ENCODE results near the gene MRPS5.

MRPS5 gene

DNA sequence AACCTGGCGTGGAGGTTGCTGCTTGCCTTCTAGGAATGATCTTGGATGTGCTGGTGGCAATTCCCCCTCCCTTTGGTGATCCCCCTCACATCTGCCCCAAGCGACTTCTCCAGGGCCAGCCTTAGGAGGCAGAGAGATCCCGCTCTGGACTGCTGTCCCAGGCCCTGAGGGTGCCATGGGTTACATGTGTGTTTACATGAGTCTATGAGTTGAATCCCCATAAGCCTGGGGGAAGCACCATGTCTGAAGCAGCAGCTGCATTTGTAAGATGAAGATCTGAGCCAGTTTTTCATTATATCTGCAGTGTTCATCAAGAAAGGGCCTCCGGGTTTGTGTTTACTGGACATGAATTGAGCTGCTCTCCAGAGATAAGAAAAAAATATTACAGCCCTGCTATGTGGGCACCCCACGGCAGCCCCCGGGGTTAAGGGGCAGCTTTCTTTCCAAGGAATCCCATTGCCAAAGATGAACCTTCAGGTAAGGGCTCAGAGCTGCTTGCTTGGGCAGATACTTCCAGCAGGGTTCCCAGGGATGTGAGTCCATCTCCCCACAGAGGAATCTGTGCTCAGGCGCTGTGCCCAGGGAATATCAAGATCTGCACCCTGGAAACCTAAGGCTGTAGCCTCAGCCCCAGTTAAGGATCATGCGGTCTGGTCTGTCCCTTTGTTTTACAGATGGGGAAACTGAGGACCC is 46.0 kb downstream of the MRPS5 start:
- DNase-seq (ENCODE audit: low read depth, low spot score) = no peak
- H3K4me3 ChIP-seq (ENCODE audit: low read depth, low read length) = no peak overlapping the region
- CTCF ChIA-PET = interaction anchor here (0.6 to 5.7 kb wide), 14 partner anchors 8 to 53 kb away, joined by 3 to 58 read pairs (median 6); partner anchors contain the start of gene MAL
- TF ChIP-seq, protein P1, sequence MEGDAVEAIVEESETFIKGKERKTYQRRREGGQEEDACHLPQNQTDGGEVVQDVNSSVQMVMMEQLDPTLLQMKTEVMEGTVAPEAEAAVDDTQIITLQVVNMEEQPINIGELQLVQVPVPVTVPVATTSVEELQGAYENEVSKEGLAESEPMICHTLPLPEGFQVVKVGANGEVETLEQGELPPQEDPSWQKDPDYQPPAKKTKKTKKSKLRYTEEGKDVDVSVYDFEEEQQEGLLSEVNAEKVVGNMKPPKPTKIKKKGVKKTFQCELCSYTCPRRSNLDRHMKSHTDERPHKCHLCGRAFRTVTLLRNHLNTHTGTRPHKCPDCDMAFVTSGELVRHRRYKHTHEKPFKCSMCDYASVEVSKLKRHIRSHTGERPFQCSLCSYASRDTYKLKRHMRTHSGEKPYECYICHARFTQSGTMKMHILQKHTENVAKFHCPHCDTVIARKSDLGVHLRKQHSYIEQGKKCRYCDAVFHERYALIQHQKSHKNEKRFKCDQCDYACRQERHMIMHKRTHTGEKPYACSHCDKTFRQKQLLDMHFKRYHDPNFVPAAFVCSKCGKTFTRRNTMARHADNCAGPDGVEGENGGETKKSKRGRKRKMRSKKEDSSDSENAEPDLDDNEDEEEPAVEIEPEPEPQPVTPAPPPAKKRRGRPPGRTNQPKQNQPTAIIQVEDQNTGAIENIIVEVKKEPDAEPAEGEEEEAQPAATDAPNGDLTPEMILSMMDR (IDR thresholded peaks at IDR 0.05; ENCODE audit: insufficient read depth, low read length, missing control alignments) = no peak
- POLR2A ChIA-PET = no interaction called here

DNA sequence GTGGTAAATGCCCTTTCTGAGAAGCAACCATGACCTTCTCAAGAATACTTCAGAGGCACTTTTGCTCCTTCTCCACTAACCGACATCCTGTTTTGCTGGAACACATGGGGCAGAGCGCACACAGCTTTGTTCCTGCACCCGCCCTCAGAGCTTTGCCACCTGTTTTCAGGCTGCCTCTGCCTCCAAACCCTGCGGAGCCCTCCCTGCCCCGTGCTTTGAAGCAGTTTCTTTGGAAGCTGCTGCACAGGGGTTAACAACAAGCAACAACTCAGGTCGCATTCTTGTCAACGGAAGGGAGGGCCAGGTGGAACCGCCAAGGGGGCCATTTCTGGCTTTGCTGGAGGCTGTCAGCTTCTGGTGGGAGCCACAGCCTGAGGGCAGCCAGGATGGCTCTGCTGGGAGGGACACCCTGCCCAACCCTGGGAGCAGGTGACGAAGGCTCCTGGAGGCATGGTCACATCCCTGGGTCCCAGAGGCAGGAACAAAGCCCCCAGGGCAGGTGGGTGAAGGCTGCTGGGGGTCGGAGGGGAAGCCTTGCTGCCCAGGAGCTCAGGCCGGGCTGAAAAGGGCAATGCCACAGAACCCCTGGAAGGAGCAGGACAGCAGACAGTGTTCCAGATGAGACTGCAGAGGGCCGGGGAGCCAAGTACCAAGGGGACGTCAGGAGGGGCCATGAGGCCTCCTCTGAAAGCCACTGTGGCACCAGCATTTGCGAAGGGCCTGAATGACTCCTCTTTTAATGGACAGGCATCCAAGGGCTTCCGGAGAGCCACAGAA is 46.8 kb downstream of the MRPS5 start:
- H3K4me3 ChIP-seq (ENCODE audit: low read depth, low read length) = no peak overlapping the region
- DNase-seq (ENCODE audit: low read depth, low spot score) = no peak
- CTCF ChIA-PET = interaction anchor here (0.6 to 5.7 kb wide), 8 partner anchors 9 to 53 kb away, joined by 3 to 58 read pairs (median 5); no protein-coding TSS in a partner anchor
- TF ChIP-seq, protein P1 (IDR thresholded peaks at IDR 0.05; ENCODE audit: insufficient read depth, low read length, missing control alignments) = no peak
- POLR2A ChIA-PET = no interaction called here

DNA sequence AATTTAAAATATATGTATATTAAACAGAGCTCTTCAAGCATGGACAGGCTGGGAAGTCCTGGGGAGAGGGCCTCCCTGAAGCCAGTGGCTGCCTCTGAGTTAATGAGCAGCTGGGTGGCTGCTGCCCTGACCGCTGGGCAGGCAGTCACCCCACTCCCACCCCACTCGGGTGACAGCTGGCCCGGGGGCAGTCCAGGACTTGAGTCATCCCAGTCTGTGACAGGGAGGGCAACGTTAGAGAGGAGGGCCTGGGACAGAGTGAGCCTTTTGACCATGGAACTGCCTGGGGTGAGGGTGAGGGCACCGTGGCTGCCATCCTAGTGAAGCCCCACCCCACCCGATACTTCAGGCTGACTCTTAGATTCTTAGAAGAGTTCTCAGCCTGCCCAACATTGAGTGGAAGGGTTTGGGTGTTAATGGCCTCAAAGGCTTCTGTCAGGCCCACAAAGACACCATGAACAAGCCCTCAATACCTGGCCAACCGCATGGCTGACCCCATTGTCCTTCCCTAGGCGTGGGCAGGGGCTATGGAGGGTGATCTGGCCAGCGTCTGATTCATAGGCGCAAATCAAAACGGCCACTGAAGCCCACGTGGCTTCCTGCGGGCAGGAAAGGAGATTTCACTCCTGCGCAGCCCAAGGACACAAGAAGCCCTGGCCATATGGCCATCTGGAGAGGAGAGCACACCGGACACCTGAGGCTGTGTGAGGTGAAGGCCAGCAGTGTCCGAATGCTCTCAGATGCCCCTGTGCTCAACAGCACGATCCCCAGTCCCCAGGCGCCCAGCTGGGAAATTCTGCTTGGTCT is 47.5 kb downstream of the MRPS5 start:
- ChIA-PET CTCF (interaction anchor here (1.2 kb wide), 1 partner anchor 41 kb away, joined by 4 read pairs; no protein-coding TSS in a partner anchor), POLR2A (no interaction called here)
- no peak for DNase-seq (ENCODE audit: low read depth, low spot score)

DNA sequence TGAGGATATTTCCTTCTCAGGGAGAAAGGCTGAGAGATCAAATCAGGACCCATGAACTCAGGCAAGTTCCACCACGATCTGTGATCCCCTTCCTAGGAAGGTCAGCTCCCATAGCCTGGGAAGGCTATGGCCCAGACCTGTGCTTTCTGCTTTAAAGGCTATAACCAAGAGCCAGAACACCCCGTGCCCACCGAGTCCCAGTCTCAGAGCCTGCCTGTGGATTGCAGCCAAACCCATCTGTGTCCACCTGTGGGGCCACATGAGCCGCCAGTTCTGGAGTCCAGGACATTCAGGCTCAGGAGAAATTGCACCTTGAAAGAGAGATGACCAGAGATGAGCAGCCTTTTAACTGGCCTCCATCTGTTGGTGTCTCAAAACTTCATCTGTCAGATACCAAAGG is 49.2 kb downstream of the MRPS5 start:
- POLR2A ChIA-PET = no interaction called here
- CTCF ChIA-PET = interaction anchor here (1.2 to 1.6 kb wide), 2 partner anchors 8 to 10 kb away, joined by 3 read pairs; no protein-coding TSS in a partner anchor
- TF ChIP-seq, protein P1 (IDR thresholded peaks at IDR 0.05; ENCODE audit: insufficient read depth, low read length, missing control alignments) = no peak
- no peak overlapping the region for H3K4me3 ChIP-seq (ENCODE audit: low read depth, low read length)
- no peak for DNase-seq (ENCODE audit: low read depth, low spot score)

More for the DNA sequence above, 47.5 kb downstream of the MRPS5 start:
- no peak overlapping the region for H3K4me3 ChIP-seq (ENCODE audit: low read depth, low read length)
- TF ChIP-seq, protein P1 (IDR thresholded peaks at IDR 0.05; ENCODE audit: insufficient read depth, low read length, missing control alignments) = no peak

DNA sequence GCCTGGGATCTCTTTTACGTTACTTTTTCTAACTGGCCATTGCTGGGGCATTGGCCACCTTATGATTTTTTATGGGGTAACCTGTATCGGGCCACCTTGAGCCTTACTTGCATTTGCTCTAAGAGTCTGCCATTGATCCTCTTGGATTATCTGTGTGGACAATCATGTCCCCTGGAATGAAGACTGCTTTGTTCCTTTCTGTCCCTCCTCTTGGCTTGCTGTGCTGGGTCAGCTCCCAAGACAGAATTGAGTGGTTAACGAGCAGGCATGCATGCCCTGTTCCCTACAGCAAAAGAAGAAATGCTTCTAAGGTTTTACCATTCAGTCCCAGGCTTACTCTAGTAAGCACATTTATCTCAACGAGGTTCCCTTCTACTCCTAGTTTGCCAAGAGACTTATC is 49.8 kb downstream of the MRPS5 start:
- DNase-seq (ENCODE audit: low read depth, low spot score) = no peak

More for the DNA sequence above, 49.8 kb downstream of the MRPS5 start:
- ChIA-PET CTCF (interaction anchor here (0.7 to 1.6 kb wide), 3 partner anchors 9 to 44 kb away, joined by 3 to 4 read pairs (median 3); no protein-coding TSS in a partner anchor), POLR2A (no interaction called here)
- TF ChIP-seq, protein P1 (IDR thresholded peaks at IDR 0.05; ENCODE audit: insufficient read depth, low read length, missing control alignments) = no peak
- H3K4me3 ChIP-seq (ENCODE audit: low read depth, low read length) = no peak overlapping the region

Measured in AG04449 (cell line).